CD4-positive, alpha-beta T cell treated with Interleukin-4 for 4 hours (primary cell): ENCODE measurements around the gene WDR35.

Experiments used
- DNase-seq: peaks from one replicate; pipeline ENCODE4 v3.0.0-alpha.2; 2020

WDR35 gene

DNA sequence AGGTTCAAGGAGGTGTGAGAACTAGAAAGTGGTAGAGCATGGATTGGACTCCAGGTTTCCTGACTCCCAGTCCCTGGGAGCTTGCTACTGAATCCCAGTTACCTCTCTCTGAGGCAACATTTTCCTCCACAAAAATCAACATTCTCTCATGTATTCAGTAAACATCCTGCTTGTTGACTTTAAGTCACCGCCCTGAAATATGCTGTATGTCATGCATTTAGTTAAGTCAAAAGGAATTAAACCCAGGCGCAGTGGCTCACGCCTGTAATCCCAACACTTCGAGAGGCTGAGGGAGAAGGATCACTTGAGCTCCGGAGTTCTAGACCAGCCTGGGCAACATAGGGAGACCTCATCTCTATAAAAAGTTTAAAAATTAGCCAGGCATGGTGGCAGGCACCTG is 18.8 kb upstream of the WDR35 start:
- DNase-seq = no peak

DNA sequence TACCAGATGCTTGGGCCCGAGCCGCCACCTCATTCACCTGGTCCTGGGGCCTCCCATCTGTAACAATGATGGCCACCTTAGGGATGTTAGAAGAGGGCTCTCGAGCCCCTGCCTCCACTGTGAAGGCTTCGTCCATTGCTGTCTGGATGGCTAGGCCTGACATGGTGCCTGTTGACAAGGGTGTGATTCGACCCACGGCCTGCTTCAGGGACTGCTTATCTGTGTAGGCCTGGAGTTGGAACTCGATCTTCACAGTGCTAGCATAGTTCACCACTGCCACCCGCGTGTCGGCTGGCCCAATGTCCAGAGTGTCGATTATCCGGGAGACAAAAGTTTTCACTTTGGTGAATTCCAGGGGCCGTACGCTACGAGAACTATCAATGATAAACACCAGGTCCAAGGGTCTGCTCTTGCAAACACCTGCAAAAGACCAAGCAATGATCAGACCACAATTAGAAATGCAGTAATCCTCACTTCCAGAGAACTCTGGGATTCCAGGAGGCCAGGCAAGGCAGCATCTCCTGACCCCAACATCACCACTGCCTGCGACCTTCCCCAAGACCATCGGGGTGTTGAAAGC is 16.1 kb upstream of the WDR35 start:
- DNase-seq = no peak

DNA sequence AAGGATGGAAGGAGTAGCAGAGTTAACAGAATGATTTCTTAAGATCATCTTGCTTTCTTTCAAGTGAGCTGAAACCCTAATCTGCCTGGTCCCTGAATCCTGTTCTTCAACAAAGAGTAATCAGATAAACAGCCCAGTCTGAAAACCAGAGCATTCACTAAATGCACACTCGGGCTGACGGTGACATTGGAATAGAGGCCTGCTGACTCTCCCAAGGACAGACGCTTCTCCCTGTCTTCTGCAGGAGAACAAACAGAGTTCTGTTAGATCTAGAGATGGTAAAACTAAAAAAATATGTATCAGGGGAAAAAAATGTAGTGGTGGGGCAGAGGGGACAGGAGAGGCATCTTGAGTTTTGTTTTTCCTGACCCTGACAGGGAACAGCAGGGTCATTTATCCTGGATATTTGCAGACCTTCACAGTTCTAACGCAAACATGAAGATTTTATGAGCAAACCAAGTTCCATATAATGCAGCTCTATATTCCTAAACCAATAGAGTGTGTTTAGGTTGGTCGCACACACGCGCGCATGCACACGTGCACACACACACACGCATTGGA is 15.2 kb upstream of the WDR35 start:
- no peak for DNase-seq

DNA sequence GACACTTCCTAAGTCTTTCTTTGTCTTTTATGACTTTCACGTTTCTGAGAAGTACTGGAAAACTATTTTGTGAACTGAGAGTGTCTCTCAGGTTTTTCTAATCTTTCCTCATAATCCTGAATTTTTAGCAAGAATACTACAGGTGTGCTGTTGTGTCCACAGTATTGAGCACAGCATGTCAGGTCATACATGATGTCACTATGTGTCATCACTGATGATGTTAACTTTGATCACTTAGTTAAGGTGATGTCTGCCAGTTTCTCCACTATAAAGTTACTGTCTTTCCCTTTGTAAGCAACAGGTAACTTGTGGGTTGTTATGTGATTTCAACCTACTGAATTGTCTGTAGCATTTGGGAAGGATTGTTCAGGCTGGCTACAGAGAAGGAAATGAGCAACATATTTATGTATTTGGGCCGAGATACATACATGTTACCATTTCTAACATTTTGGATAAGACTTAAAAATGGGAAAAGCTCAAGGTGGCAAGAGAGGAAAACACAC is 11.5 kb upstream of the WDR35 start:
- no peak for DNase-seq

DNA sequence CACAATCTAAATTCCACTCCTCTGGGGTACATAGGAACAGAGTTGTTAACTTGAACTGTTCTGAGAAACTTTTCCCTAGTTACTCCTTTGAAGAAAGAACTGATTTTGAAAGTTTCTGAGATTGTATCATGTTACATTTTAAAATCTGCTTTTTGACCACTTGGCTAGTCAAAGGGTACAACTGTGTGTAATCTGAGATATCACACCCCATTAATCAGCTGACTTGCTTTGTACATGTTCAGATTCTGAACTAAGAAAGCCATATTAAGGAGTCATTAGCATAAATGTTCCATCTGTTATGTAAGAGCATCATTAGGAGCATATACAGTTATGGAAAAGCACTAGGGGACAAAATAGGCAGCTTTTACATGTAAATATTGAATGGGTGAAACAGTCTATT is 3.8 kb upstream of the WDR35 start:
- no peak for DNase-seq

DNA sequence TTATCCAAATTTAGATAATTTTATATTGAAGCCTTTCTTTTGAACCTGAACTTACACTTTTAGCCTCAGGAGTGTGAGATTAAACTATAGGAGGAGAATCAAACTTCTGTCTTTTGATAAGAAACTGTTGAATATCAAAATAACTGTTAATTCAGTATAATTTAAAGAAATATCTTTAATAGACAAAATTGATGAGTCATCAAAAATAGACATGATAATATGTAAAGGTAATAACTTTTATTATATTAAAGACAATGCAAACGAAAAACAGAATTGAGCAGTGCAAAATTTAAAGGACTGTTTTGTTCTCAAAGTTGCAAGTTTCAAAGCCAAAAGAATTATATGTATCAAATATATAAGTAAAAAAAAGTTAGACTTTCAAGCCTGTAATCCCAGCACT is 2.0 kb upstream of the WDR35 start:
- DNase-seq = no peak

DNA sequence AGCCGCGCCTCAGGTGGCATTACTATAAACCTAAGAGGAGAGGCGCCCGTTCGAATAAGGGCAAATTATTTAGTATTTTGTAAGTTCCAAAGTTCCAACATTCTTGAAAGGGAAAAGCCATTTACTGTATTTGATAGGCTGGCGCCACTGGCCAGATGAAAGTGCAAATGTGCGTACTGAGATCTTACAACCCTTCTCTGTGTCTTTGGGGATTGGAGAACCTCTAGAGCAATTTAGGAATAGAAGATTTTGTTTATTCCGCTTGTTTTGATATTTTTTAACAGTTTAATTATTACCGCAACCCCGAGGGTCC is 467 bp upstream of the WDR35 start:
- no peak for DNase-seq

DNA sequence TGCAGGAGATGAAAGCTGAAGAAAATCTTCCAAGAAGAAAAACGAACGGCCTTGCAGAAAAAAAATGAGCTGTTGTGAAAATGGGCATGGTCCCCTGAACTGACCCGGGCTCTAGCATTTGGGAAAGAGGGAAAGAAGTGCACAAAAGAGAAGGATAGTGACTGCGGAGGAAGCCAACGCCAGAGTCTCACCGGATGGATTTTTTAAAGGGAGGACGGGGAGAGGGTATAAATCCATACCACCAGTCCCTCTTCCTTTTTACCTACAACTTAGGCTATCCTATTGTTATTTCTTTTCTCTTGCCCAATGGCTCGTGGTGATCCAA is 601 bp downstream of the WDR35 start:
- DNase-seq = no peak

DNA sequence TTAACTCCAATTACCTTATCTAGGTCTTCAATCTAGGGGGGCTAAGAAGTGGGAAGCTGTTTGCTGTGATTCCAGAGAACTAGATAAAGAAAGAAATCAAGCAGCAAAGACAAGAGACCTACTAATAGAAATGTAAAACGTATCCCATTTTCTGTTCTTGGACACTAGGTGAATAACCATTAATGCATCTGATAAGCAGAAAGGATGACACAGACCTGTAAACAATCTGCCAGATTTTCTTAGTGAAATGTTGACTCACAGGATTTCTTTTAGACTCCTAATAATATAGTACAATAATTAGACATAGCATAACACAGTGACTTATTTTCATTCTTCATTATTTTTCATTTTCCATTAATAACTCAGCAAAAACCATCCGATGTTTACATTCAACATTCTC is 1.3 kb downstream of the WDR35 start:
- DNase-seq = no peak

DNA sequence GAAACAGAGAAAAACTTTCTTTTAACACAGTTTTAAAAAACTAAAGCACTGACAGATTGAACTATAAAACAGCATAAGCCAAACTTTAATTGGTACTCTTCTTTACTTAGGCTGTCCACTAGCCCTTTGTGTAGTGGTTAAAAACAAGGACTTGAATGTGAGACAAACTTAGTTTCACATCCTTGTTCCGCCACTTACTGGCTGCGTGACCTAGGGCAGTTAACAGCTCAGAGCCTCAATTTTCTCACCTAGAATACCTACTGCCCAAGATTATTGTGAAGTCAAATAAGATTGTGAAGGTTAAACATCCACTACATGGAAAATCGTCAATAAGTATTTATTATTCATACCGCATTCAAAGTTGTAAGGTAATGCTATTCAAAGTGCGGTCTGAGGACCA is 2.0 kb downstream of the WDR35 start:
- DNase-seq = no peak

DNA sequence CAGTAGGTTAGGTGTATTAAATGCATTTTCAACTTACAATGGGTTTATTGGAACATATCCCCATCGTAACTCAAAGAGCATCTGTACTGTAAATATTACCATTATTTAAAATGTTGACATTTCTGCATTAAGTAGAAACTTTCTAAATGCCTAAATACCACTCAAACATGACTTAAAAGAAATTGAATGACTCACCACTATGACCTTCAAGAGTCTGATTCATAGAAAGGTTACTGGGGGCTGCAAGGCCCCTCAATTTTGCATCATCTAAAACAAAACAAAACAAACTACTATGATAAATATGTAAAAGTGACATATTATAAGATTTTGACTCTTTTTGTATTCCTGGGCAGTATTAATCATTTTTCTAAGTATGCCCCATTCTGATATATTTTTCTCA is 7.6 kb downstream of the WDR35 start:
- DNase-seq = no peak

DNA sequence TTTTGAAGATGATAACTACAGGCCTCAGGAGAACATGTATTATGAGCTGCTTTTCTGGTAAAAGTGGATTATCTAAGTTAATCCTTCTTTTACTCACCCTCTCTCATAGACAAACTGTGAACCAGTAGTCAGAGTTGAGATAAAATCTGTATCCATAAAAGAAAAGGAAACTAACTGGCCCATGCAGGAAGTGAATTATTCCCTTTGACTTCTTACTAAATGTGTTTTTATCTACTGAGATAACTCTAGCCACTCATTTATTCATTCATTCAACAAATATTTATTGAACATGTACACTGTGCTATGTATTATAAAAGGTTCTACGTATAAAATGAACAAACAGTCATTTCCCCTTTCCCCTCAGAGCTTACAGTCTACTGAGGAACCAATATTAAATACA is 10.0 kb downstream of the WDR35 start:
- DNase-seq = no peak

DNA sequence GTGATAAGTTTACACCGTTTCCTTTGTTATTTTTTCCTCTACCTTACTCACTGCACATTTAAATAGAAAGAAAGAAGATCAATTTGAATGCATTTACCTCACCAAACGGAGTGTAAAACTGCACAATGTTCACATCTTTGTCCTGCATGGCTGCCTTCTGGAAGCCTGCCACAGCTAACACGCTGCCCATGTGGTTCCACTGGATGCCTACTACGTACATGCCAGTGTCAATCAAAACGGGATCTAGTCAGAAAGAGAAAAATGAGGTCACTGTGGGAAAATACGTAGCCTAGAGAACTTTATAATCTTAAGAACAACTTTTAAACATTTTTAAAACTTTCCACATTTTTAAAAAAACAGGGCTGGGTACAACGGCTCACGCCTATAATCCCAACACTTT is 16.4 kb downstream of the WDR35 start:
- no peak for DNase-seq

DNA sequence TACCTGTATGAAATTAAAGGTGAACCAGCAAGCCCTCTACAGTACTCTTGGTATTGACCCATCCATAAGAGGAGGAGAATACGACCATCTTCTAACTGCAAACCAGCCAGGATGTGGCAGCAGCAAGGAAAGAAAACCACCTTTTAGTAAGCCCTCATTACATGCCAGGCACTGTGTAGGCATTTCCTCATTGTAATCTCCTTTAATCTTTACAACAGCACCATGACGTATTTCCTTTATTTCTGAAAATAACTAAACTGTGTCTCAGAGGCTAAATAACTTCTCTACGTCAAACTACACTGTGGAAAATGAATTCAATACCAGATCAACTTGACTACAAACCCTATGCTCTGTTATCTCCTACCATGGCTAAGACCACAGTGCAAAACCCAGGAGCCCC is 18.2 kb downstream of the WDR35 start:
- no peak for DNase-seq

DNA sequence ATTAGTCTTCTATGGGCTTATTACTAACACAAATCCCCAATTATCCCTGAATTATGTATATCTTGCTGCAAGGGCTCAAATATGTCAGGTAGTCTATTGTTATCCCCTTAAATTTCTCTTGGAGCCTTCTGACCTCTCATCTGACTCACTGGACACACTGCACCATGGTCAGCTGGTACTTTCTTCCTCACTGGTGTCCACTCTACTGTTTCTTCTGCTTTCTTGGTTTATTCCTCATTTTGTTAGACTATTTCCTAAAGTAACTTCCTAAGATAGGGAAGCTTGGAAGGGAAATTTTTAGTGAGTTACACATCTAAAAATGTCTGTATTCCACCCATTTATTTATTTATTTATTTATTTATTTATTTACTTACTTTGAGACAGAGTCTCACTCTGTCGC is 26.5 kb downstream of the WDR35 start:
- no peak for DNase-seq

DNA sequence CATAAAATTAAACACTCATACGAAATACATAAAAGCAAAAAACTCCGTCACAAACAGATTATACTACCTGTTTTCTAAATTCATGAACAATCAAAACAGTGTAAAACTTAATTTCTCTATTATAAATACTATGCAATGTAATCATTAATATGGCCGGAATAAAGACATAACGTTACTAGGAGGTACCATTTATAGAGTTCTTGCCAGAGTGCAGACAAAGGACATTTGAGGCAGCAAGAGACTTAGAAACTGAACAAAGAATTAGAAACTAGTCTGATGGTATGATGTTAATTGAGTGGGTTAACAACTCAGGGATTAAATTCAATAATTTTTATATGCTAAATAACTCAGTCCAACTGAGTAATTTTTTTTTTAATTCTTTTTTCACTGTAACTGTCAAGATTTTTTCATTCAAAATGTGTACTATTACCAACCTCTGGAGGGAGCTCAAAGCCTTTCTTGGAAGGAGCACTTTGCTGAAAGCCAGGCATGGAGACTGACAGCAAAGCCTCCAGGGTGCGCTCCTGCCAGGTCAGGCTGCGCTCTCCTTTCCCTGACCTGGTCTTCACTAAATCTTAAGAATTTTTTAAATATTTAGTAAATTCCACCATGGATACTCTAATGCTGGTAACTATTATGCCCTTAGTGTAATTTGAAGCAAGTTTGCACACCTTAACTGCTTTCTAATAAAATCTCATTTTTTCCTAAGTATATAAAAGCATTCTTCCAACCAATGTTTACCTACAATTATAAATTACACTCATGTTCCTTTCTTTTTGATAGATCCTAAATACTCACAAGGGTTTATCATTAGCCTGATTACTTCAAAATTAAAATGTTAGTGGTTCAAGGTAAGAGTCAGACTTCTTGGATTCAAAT is 34.1 kb downstream of the WDR35 start:
- peak; percentile 40 for DNase-seq

DNA sequence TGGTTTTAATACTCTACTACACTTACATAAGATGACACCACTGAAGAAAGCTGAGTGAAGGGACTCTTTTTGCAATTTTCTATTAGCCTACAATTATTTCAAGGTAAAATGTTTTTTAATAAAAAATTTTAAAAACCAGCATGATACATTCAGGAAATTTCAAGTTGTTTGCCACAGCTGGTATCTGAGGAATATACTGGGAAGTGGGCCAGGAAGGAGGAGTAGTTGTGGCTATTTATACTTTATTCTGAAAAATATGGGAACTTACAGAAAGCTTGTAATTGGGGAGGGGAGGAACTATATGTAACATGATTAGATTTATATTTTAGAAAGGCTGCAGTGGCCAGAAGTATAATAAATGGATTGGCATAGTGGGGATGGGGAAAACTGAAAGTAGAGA is 40.8 kb downstream of the WDR35 start:
- no peak for DNase-seq

DNA sequence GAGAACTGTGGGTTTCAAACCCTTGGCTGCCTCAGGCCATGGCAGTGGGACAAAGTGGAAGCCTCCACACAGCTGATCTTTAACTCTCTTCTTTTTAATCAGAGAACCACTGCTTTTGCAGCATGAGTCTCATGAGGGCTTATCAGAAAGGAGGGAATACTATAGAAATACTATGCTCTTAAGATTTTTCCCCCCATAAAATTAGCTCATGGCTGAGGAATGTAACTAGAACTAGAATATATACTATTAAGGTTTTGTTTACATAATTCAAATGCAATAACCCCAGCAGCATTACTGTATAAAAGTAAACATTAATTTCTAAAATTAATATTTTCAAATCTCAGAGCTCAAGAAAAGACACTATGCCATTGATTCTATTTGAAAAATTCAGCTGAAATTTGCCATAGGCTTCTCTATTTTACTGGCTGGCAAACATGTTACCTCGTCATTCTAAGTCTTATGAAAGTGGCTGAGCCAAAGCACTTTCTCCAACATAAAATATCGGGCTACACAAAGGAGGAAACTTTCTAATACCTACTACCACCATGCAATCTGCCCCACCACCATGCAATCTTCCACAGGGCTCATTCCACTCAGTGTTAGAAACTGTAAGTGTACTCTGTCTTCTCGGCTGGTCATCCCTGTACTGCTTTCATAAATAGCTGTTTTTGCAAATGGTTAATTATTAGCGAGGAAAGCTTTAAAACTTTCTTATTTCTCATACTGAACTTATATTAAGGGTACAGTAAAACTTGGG is 42.5 kb downstream of the WDR35 start:
- no peak for DNase-seq

DNA sequence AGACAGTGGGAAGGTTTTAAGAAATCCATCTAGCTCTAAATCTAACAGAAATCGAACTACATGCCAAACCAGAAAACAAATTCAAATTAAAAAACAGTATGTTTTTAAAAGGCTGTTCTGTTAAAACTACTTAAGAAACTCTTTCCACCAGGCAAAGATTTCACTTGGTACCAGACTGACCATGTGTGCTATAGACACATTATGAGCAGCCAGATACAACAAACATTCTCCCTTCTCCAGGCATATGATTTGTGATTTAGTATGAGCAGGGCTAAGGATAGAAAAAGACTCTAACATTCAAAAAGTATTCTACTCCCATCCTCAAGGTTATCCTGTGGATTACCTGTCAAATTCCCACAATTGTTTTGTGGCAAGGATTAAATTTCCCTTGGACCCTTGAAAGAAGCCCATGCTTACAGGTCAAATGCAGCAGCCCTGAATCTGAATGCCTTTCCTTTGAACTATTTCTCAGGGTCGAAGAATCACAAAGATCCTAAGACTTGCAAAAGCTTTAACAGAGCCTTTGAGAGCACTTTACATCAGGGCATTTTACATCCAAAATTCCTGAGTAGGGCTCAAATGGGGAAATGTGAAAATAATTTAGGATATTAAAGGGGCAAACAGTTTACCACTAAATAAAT is 45.6 kb downstream of the WDR35 start:
- no peak for DNase-seq

DNA sequence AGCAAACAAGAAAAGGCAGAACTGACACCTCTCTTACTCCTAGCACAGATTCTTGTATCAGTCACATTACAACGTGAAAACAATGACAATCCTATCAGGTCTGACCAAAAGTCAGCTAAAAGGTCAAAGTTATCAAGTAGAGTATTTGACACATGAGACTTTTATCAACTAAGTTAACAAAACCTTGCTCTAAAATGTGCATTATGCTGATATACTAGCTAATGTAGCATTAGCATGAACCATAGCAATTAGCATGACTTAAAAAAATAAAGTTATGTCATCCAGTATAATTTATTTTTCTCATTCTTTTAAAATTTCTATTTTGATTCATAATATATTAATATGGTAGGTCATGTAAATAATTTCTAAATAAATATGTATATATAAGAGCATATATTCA is 46.7 kb downstream of the WDR35 start:
- no peak for DNase-seq

DNA sequence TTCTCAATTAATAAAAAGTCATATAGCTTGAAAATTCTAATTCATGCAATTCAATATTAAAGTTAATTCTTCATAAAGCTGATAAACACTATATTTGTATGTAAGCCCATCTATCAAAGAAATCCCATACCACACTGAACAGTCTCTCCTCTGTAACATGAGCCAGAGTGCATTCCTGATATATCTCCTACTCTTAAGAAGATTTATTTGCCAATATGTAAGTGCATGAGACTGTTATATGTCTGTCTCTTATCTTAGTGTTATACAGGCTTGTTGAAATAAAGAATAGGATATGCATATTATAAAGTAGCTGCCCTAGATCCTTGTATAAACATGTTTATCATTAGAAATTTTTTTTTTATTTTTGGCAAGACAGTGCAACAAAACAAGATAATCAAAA is 47.7 kb downstream of the WDR35 start:
- no peak for DNase-seq

DNA sequence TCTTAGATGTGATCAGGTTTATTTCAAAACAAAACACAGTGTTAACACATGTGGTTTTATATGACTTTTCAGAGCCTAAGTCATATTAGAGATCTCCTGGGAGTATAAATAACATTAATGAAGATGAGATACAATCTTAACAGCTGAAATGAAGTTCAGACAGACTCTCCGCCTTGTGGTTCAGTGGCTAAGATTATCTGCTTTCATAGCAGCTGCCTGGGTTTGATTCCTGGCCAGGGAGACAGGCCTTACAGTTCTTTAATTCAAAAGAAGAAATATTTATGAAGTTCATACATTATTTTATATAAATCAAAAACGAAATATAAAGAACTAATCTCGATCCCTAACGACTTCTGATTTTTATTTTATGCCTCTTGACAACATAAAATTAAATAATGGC is 52.9 kb downstream of the WDR35 start:
- DNase-seq = no peak

DNA sequence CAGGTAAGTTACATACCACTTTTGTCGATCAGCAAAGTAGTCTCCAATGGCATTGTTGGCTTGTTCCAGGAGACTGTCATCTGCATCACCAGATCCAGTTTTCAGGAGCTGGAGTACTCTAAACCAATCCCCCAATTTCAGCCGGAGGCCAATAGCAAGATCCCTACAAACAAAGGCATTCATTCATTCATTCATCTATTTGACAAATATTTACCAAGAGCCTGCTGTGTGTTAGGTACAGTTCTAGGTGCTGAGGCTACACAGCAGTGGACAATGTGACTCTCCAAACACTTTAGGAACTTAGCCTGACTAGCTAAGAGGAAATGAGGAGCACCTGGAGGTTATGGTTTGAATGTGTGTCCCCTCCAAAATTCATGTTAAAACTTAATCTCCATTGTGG is 53.7 kb downstream of the WDR35 start:
- no peak for DNase-seq
